Right atrium auricular region (tissue), 2 donors: Measurements from ENCODE around the gene BARX1. TPM values are rescaled to one million over a fixed set of nuclear protein-coding genes. Genes with fewer than 3 reads are reported as not detected.

Source experiments
- DNase-seq: peaks from one replicate; pipeline ENCODE4 v3.0.0-alpha.2; 2019; ENCODE audit warnings: low spot score
- H3K27ac ChIP-seq, 2 donors: fragments of 200-600 bp; sonication (generic); 1 replicate in 1 of 2; 2 replicates in 1 of 2; pipeline ENCODE4 v1.5.1; 2016 to 2019
- H3K27me3 ChIP-seq, 2 donors: fragments of 200-600 bp; sonication (generic); one replicate each; pipeline versions ENCODE4 v1.5.1 to v1.6.0; 2017 to 2019
- H3K36me3 ChIP-seq: fragments of 200-600 bp; sonication (generic); one replicate; pipeline ENCODE4 v1.5.1; 2016
- H3K4me1 ChIP-seq, 2 donors: fragments of 200-600 bp; sonication (generic); one replicate each; pipeline versions ENCODE4 v1.5.1 to v1.6.0; 2017 to 2019
- H3K4me3 ChIP-seq, 2 donors: fragments of 200-600 bp; sonication (generic); 1 replicate in 1 of 2; 2 replicates in 1 of 2; pipeline ENCODE4 v1.5.1; 2017 to 2019; ENCODE audit warnings: mild to moderate bottlenecking in 1 of 2, moderate library complexity in 1 of 2
- H3K9me3 ChIP-seq, 2 donors: fragments of 200-600 bp; sonication (generic); one replicate each; pipeline ENCODE4 v1.5.1; 2019
- CTCF ChIP-seq, 2 donors: fragments of 200-600 bp; sonication (generic); IDR thresholded peaks; one replicate each; pipeline ENCODE4 v1.5.1; 2019; ENCODE audit warnings: antibody characterized with exemption in 2 of 2
- total RNA-seq, 2 donors: library from RNA; depleted of rRNA; stranded (reverse); fragments of >200 nt; gene quantifications; one replicate each; pipeline ENCODE4 v1.1.0, GENCODE V29; 2016

The BARX1 gene
- total RNA-seq, 2 donors from 2014 or later = not detected

DNA sequence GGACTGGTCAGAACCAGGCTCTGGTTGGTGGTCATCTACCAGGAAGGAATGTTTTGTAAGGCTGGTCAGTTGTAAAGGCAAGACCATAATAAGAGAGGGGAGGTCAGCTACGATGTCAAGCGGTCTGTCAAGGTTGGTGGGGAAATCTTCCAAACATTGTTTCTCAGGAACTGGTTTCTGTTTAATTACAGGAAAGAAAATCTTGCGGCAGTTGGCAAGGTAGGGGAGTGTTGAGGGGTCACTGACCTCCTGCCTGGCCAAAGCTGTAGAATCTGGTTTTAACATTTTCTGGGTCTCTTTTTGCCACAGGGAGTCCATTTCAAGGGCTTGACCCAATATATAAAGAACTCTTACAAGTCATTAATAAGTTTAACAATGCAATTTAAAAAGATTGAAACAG lies 39.0 kb upstream of the BARX1 start:
- no peaks in the 10 kb centered on the region for H3K36me3 ChIP-seq
- H3K9me3 ChIP-seq = peaks cover 0 to 13% of the 10 kb centered on the region in 2 donors
- H3K4me3 ChIP-seq = no peak overlapping the region
- no peaks in the 10 kb centered on the region for H3K4me1 ChIP-seq
- no peaks in the 10 kb centered on the region for H3K27me3 ChIP-seq
- DNase-seq = no peak
- no peak for TF ChIP-seq CTCF (IDR thresholded peaks at IDR 0.05)
- no peak overlapping the region for H3K27ac ChIP-seq

DNA sequence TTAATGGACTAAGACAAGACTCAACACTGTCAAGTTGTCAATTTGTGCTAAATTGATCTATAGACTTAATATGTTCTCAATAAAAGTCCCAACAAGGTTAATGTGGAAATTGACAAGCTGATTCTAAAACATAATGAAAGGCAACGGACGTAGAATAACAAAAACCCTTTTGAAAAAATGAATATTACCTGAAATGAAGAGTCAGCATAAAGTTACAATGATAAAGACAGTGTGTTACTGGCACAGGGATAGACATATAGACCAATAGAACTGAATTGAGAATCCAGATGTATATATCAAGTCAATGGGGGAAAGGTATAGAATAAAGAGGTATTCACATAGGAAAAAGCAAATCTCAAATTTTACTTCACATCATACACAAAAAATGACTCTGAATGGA lies 37.7 kb upstream of the BARX1 start:
- no peaks in the 10 kb centered on the region for H3K4me1 ChIP-seq
- peaks cover 0 to 13% of the 10 kb centered on the region in 2 donors for H3K9me3 ChIP-seq
- no peak for TF ChIP-seq CTCF (IDR thresholded peaks at IDR 0.05)
- DNase-seq = no peak
- no peaks in the 10 kb centered on the region for H3K27me3 ChIP-seq
- no peak overlapping the region for H3K4me3 ChIP-seq
- H3K27ac ChIP-seq = no peak overlapping the region
- H3K36me3 ChIP-seq = no peaks in the 10 kb centered on the region

GRCh38 chr9:93990448-93990847 lies 35.3 kb upstream of the BARX1 start:
- TF ChIP-seq CTCF (IDR thresholded peaks at IDR 0.05) = no peak
- Histone ChIP-seq H3K27ac (no peak overlapping the region), H3K9me3 (peaks cover 0 to 30% of the 10 kb centered on the region in 2 donors), H3K4me1 (no peaks in the 10 kb centered on the region), H3K4me3 (no peak overlapping the region), H3K36me3 (no peaks in the 10 kb centered on the region), H3K27me3 (no peaks in the 10 kb centered on the region)
- DNase-seq = no peak

DNA sequence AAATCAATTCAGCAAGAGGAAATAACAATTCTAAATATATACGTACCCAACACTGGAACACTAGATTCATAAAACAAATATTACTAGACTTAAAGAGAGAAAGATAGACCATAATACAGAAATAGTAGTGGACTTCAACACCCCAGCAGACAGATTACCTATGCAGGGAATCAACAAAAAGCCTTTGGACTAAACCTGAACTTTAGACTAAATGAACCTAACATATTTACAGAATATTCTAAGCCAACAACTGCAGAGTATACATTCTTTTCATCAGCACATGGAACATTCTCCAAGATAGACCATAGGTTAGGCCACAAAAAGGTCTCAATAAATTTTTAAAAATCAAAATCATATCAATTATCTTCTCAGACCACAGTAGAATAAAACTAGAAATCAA lies 32.9 kb upstream of the BARX1 start:
- no peaks in the 10 kb centered on the region for H3K4me1 ChIP-seq
- H3K27ac ChIP-seq = no peak overlapping the region
- H3K27me3 ChIP-seq = no peaks in the 10 kb centered on the region
- H3K4me3 ChIP-seq = no peak overlapping the region
- no peak for DNase-seq
- TF ChIP-seq CTCF (IDR thresholded peaks at IDR 0.05) = no peak
- H3K9me3 ChIP-seq = peaks cover 0 to 37% of the 10 kb centered on the region in 2 donors
- H3K36me3 ChIP-seq = no peaks in the 10 kb centered on the region

GRCh38 chr9:93984860-93985259 lies 29.7 kb upstream of the BARX1 start:
- Histone ChIP-seq H3K4me3 (no peak overlapping the region), H3K9me3 (peaks cover 0 to 24% of the 10 kb centered on the region in 2 donors), H3K36me3 (no peaks in the 10 kb centered on the region), H3K4me1 (no peaks in the 10 kb centered on the region), H3K27ac (no peak overlapping the region), H3K27me3 (no peaks in the 10 kb centered on the region)
- TF ChIP-seq CTCF (IDR thresholded peaks at IDR 0.05) = no peak
- no peak for DNase-seq

DNA sequence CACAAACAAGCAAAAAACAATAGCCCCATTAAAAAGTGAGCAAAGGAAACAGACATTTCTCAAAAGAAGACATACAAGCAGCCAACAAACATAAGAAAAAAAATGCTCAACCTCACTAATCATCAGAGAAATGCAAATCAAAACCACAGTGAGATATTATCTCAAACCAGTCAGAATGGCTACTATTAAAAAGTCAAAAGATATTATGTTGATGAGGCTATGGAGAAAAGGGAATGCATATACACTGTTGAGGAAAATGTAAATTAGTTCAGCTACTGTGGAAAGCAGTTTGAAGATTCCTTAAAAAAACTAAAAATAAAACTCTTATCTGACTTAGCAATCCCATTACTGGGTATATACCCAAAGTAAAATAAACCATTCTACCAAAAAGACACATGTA lies 28.7 kb upstream of the BARX1 start:
- Histone ChIP-seq H3K4me3 (no peak overlapping the region), H3K9me3 (peaks cover 0 to 24% of the 10 kb centered on the region in 2 donors), H3K36me3 (no peaks in the 10 kb centered on the region), H3K27me3 (no peaks in the 10 kb centered on the region), H3K4me1 (no peaks in the 10 kb centered on the region), H3K27ac (no peak overlapping the region)
- no peak for DNase-seq
- no peak for TF ChIP-seq CTCF (IDR thresholded peaks at IDR 0.05)
